Measurements from ENCODE around the gene PSMB10. TPM values are rescaled to one million over a fixed set of nuclear protein-coding genes. Genes with fewer than 3 reads are reported as not detected.
A peak's percentile ranks its signal among the peaks of the same experiment; 100 is the strongest.

PSMB10 gene
- total RNA-seq, 1 donor from 2014 or later, result 1.2 TPM

DNA sequence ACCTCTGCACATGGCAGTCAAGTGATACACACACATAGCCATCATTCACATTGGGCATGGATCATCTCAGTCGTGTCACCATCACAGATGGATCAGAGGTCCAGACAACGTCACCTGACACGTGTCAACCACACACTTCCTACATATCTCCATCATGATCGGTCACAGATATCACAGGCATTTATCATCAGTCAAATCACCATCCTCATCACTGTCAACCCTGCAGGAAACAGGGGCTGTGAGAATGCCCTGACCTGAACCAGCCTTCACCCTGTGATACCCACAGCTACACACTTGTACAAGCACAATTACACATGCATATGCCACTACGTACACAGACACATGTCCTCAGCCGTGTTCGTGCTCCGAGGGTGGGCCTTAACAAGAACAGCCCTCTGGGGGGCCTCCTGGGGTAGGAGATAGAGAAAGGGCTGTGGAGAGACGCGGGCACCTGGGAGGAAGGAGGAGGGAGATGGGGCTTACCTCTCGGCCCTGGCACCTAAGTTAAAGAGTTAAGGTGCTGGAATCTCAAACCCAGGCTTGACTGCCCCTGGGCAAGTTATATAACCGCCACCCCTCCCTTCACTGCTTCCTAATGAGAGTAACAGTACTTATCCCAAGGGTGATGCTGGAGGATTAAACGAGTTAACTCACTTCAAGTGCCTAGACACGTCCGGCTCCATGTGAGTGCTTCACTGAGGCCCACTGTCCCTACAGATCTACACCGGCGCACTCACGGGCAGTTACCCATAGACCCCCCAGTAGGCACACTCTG is 30.7 kb upstream of the PSMB10 start:
- Histone ChIP-seq H3K9me3 (ENCODE audit: low read depth) (no peaks in the 10 kb centered on the region), H3K36me3 (no peaks in the 10 kb centered on the region), H3K4me2 (peak overlapping the region; percentile 86), H4K20me1 (ENCODE audit: low read depth) (peaks cover 5% of the 10 kb centered on the region), H2AFZ (replicated peaks) (peak overlapping the region; percentile 67), H3K4me1 (peaks cover 14% of the 10 kb centered on the region), H3K9ac (peak overlapping the region; percentile 16), H3K79me2 (ENCODE audit: low read depth) (no peaks in the 10 kb centered on the region), H3K27me3 (peaks cover 20% of the 10 kb centered on the region), H3K4me3 (peak overlapping the region; percentile 55), H3K27ac (no peak overlapping the region), H3F3A (ENCODE audit: low read depth) (peaks cover 24% of the 10 kb centered on the region)
- H3K27me3 Mint-ChIP-seq (ENCODE audit: insufficient read depth, low read depth), result peaks cover 17% of the 10 kb centered on the region
- peak overlapping the region; percentile 89 for H3K4me3 Mint-ChIP-seq
- no peak for TF ChIP-seq EZH2 (IDR thresholded peaks at IDR 0.05)
- no peak for TF ChIP-seq EZH2phosphoT487 (IDR thresholded peaks at IDR 0.05)
- no peak for TF ChIP-seq CTCF (IDR thresholded peaks at IDR 0.05)
- no peaks in the 10 kb centered on the region for H3K36me3 Mint-ChIP-seq
- DNase-seq (ENCODE audit: low spot score), result no peak
- no peak overlapping the region for H3K27ac Mint-ChIP-seq
- H3K4me1 Mint-ChIP-seq, result peaks cover 18% of the 10 kb centered on the region
- no peaks in the 10 kb centered on the region for H3K9me3 Mint-ChIP-seq

DNA sequence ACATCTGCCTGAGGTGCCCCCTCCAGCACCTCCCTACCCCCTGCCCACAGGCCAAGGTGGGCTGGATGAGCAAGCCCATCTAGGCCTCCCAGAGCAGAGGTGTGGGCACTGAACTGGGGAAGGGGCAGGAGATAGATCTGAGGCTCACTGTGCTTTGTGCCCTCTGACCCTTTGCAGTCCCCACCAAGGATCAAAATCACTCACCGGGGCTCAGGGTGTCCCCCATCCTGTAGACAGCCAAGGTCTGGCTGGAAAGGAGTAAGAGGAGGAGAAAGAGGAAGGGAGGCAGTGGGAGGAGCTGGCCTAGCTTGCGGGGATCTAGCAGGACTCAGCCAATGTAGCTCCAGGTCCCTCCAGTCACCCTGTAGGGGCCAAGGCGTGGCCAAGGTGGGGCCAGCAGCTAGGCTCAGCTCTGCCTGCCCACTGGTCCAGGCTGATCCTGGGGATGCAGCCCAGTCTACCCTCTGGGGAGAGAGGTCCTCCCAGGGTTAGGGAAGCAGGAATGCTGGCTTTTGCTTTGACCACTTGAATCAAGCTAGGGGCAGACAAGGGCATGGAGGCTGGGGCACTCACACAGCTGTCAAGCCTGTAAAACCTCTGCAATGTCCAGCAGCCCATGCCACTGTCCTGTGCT is 30.0 kb upstream of the PSMB10 start:
- H3K27ac ChIP-seq, result no peak overlapping the region
- peaks cover 5% of the 10 kb centered on the region for H4K20me1 ChIP-seq (ENCODE audit: low read depth)
- peak overlapping the region; percentile 86 for H3K4me2 ChIP-seq
- no peak overlapping the region for H2AFZ ChIP-seq (replicated peaks)
- H3K79me2 ChIP-seq (ENCODE audit: low read depth), result no peaks in the 10 kb centered on the region
- no peak overlapping the region for H3K4me3 ChIP-seq
- DNase-seq (ENCODE audit: low spot score), result peak; percentile 31
- H3K4me3 Mint-ChIP-seq, result peak overlapping the region; percentile 89
- no peaks in the 10 kb centered on the region for H3K36me3 ChIP-seq
- H3K27ac Mint-ChIP-seq, result no peak overlapping the region
- no peak overlapping the region for H3K9ac ChIP-seq
- H3K27me3 Mint-ChIP-seq (ENCODE audit: insufficient read depth, low read depth), result peaks cover 17% of the 10 kb centered on the region
- peaks cover 24% of the 10 kb centered on the region for H3F3A ChIP-seq (ENCODE audit: low read depth)
- TF ChIP-seq EZH2 (IDR thresholded peaks at IDR 0.05), result no peak
- TF ChIP-seq CTCF (IDR thresholded peaks at IDR 0.05), result no peak
- peaks cover 14% of the 10 kb centered on the region for H3K4me1 ChIP-seq
- no peaks in the 10 kb centered on the region for H3K36me3 Mint-ChIP-seq
- H3K27me3 ChIP-seq, result peaks cover 20% of the 10 kb centered on the region
- no peaks in the 10 kb centered on the region for H3K9me3 Mint-ChIP-seq
- H3K4me1 Mint-ChIP-seq, result peaks cover 18% of the 10 kb centered on the region
- H3K9me3 ChIP-seq (ENCODE audit: low read depth), result no peaks in the 10 kb centered on the region

GRCh38 chr16:67965668-67966548 is 29.3 kb upstream of the PSMB10 start:
- no peak overlapping the region for H2AFZ ChIP-seq (replicated peaks)
- H3K36me3 ChIP-seq, result no peaks in the 10 kb centered on the region
- peaks cover 14% of the 10 kb centered on the region for H3K4me1 ChIP-seq
- H3K27ac ChIP-seq, result no peak overlapping the region
- H3F3A ChIP-seq (ENCODE audit: low read depth), result peaks cover 24% of the 10 kb centered on the region
- no peaks in the 10 kb centered on the region for H3K79me2 ChIP-seq (ENCODE audit: low read depth)
- DNase-seq (ENCODE audit: low spot score), result no peak
- peaks cover 20% of the 10 kb centered on the region for H3K27me3 ChIP-seq
- no peak overlapping the region for H3K4me3 Mint-ChIP-seq
- H3K27me3 Mint-ChIP-seq (ENCODE audit: insufficient read depth, low read depth), result peaks cover 17% of the 10 kb centered on the region
- peaks cover 5% of the 10 kb centered on the region for H4K20me1 ChIP-seq (ENCODE audit: low read depth)
- no peak overlapping the region for H3K4me3 ChIP-seq
- H3K9me3 Mint-ChIP-seq, result no peaks in the 10 kb centered on the region
- no peaks in the 10 kb centered on the region for H3K36me3 Mint-ChIP-seq
- no peak for TF ChIP-seq EZH2phosphoT487 (IDR thresholded peaks at IDR 0.05)
- no peak for TF ChIP-seq CTCF (IDR thresholded peaks at IDR 0.05)
- TF ChIP-seq EZH2 (IDR thresholded peaks at IDR 0.05), result no peak
- H3K9ac ChIP-seq, result no peak overlapping the region
- no peaks in the 10 kb centered on the region for H3K9me3 ChIP-seq (ENCODE audit: low read depth)
- peaks cover 18% of the 10 kb centered on the region for H3K4me1 Mint-ChIP-seq
- peak overlapping the region; percentile 86 for H3K4me2 ChIP-seq
- no peak overlapping the region for H3K27ac Mint-ChIP-seq
